Hematopoietic multipotent progenitor cell treated with erythropoietin and hydrocortisone succinate and interleukin-3 and kit ligand, for 4 days (in vitro differentiated cells): ENCODE measurements around the gene PPM1J.

Experiments
- DNase-seq: peaks from one replicate; pipeline ENCODE4 v3.0.0-alpha.2; 2015

The PPM1J gene

GRCh38 chr1:112687361-112687760, 27.8 kb downstream of the PPM1J start:
- no peak for DNase-seq

GRCh38 chr1:112686835-112687234, 28.3 kb downstream of the PPM1J start:
- DNase-seq, result peak; percentile 38

- no peak for DNase-seq
These were observed 28.7 kb downstream of the PPM1J start for GRCh38 chr1:112686417-112686816.

- DNase-seq, result no peak
These were observed 29.2 kb downstream of the PPM1J start for GRCh38 chr1:112685913-112686312.

- DNase-seq, result no peak
These were observed 36.5 kb downstream of the PPM1J start for GRCh38 chr1:112678605-112679004.

GRCh38 chr1:112677501-112677900, 37.6 kb downstream of the PPM1J start:
- DNase-seq, result no peak

GRCh38 chr1:112676543-112676942, 38.6 kb downstream of the PPM1J start:
- DNase-seq, result peak; percentile 61

- no peak for DNase-seq
These were observed 39.3 kb downstream of the PPM1J start for GRCh38 chr1:112675728-112676381.

- peak; percentile 69 for DNase-seq
These were observed 40.0 kb downstream of the PPM1J start for GRCh38 chr1:112674986-112675727.

GRCh38 chr1:112674440-112674985, 40.6 kb downstream of the PPM1J start, which contains the start of gene MOV10:
Gene MOV10 (plus strand): TSS chr1:112674659. CDS start chr1:112674913, 254 bp downstream.
- DNase-seq, result peak; percentile 88

- peak; percentile 56 for DNase-seq
These were observed 41.3 kb downstream of the PPM1J start for GRCh38 chr1:112673592-112674439.

- no peak for DNase-seq
These were observed 42.3 kb downstream of the PPM1J start for GRCh38 chr1:112672842-112673241.

- DNase-seq, result no peak
These were observed 43.1 kb downstream of the PPM1J start for GRCh38 chr1:112672009-112672408.

- DNase-seq, result no peak
These were observed 48.2 kb downstream of the PPM1J start for GRCh38 chr1:112666946-112667345.

GRCh38 chr1:112665857-112666256, 49.3 kb downstream of the PPM1J start:
- no peak for DNase-seq
